GM18511 (cell line): Measurements from ENCODE around the gene KRT35.

ENCODE experiments used
- ATAC-seq: cut with Tn5 transposase; IDR thresholded peaks from one replicate; pipeline ENCODE4 v1.9.1; 2021; ENCODE audit warnings: mild to moderate bottlenecking, moderate library complexity; ENCODE audit not compliant: unreplicated experiment

The KRT35 gene

GRCh38 chr17:41490000-41490990 is 9.3 kb upstream of the KRT35 start:
- ATAC-seq, result no peak

- no peak for ATAC-seq
These were observed 8.6 kb upstream of the KRT35 start, which contains the start of gene KRT36 for GRCh38 chr17:41489531-41489930. Gene KRT36, minus strand, starts transcription at chr17:41489910. Its CDS starts 46 bp downstream, at chr17:41489864.

GRCh38 chr17:41486809-41487530 is 6.0 kb upstream of the KRT35 start:
- no peak for ATAC-seq

- no peak for ATAC-seq
These were observed 5.4 kb upstream of the KRT35 start for GRCh38 chr17:41486316-41486715.

GRCh38 chr17:41484920-41485904 is 4.3 kb upstream of the KRT35 start:
- ATAC-seq, result no peak

- ATAC-seq, result no peak
These were observed 3.3 kb upstream of the KRT35 start for GRCh38 chr17:41483991-41484826.

- no peak for ATAC-seq
These were observed 2.6 kb upstream of the KRT35 start for GRCh38 chr17:41483531-41483930.

- no peak for ATAC-seq
These were observed 370 bp downstream of the KRT35 start for GRCh38 chr17:41480581-41480980.

GRCh38 chr17:41480136-41480535 is 815 bp downstream of the KRT35 start:
- ATAC-seq, result no peak

GRCh38 chr17:41478237-41478636 is 2.7 kb downstream of the KRT35 start:
- no peak for ATAC-seq

- ATAC-seq, result no peak
These were observed 3.8 kb downstream of the KRT35 start for GRCh38 chr17:41476866-41477815.

- ATAC-seq, result no peak
These were observed 5.5 kb downstream of the KRT35 start for GRCh38 chr17:41475421-41475820.

GRCh38 chr17:41474863-41475262 is 6.1 kb downstream of the KRT35 start:
- ATAC-seq, result no peak

- no peak for ATAC-seq
These were observed 12.6 kb downstream of the KRT35 start for GRCh38 chr17:41468346-41468745.

GRCh38 chr17:41467561-41467960 is 13.4 kb downstream of the KRT35 start:
- no peak for ATAC-seq

- no peak for ATAC-seq
These were observed 14.0 kb downstream of the KRT35 start, which contains the start of gene KRT32 for GRCh38 chr17:41466988-41467387. Gene KRT32, minus strand, starts transcription at chr17:41467386. Its CDS starts 61 bp downstream, at chr17:41467325.

- ATAC-seq, result no peak
These were observed 16.3 kb downstream of the KRT35 start for GRCh38 chr17:41464682-41465081.

GRCh38 chr17:41464173-41464572 is 16.8 kb downstream of the KRT35 start:
- no peak for ATAC-seq
